Neural crest cell (in vitro differentiated cells): ENCODE data around the gene DLG5. TPM values are rescaled to one million over a fixed set of nuclear protein-coding genes. Genes with fewer than 3 reads are reported as not detected.

ENCODE experiments used
- DNase-seq: peaks from one replicate; pipeline ENCODE4 v3.0.0; 2021; ENCODE audit warnings: low read depth, mixed read lengths, low spot score
- H3K27ac Mint-ChIP-seq: one replicate; pipeline ENCODE4 v1.8.0; 2021; ENCODE audit warnings: mild to moderate bottlenecking, mixed read lengths; ENCODE audit not compliant: unreplicated experiment
- H3K27me3 Mint-ChIP-seq: 2 replicates; pipeline ENCODE4 v1.8.0; 2021; ENCODE audit warnings: low read depth, mild to moderate bottlenecking, mixed read lengths
- H3K36me3 Mint-ChIP-seq: 2 replicates; pipeline ENCODE4 v1.8.0; 2021; ENCODE audit warnings: low read depth, mild to moderate bottlenecking, mixed read lengths
- H3K4me1 Mint-ChIP-seq: 2 replicates; pipeline ENCODE4 v1.8.0; 2021; ENCODE audit warnings: mixed read lengths
- H3K4me3 Mint-ChIP-seq: one replicate; pipeline ENCODE4 v1.8.0; 2021; ENCODE audit warnings: mild to moderate bottlenecking, mixed read lengths
- H3K9me3 Mint-ChIP-seq: 2 replicates; pipeline ENCODE4 v1.8.0; 2021; ENCODE audit warnings: mixed read lengths
- CTCF ChIP-seq: fragments of 200-600 bp; sonication (generic); conservative IDR thresholded peaks from 2 replicates; pipeline ENCODE4 v1.5.0; 2021; ENCODE audit warnings: antibody characterized with exemption, mild to moderate bottlenecking
- total RNA-seq: library from RNA; stranded (reverse); gene quantifications from 2 replicates; pipeline ENCODE4 v1.2.1, GENCODE V29; 2021

DLG5 gene
- total RNA-seq, 1 donor from 2014 or later = 87.3 TPM

GRCh38 chr10:77798940-77799339, 127.6 kb downstream of the DLG5 start:
- Mint-ChIP-seq H3K4me3 (no peak overlapping the region), H3K9me3 (no peaks in the 10 kb centered on the region), H3K4me1 (peaks cover 13% of the 10 kb centered on the region), H3K27ac (no peak overlapping the region), H3K36me3 (peaks cover 5% of the 10 kb centered on the region), H3K27me3 (no peaks in the 10 kb centered on the region)
- DNase-seq = no peak
- no peak for TF ChIP-seq CTCF

- Mint-ChIP-seq H3K27ac (no peak overlapping the region), H3K4me1 (peaks cover 7% of the 10 kb centered on the region), H3K36me3 (peaks cover 4% of the 10 kb centered on the region), H3K9me3 (no peaks in the 10 kb centered on the region), H3K27me3 (no peaks in the 10 kb centered on the region), H3K4me3 (no peak overlapping the region)
- TF ChIP-seq CTCF = no peak
- no peak for DNase-seq
These were observed 130.1 kb downstream of the DLG5 start for GRCh38 chr10:77796311-77796915.

GRCh38 chr10:77795426-77796055, 131.0 kb downstream of the DLG5 start:
- Mint-ChIP-seq H3K36me3 (peaks cover 6% of the 10 kb centered on the region), H3K4me1 (no peaks in the 10 kb centered on the region), H3K4me3 (no peak overlapping the region), H3K27me3 (no peaks in the 10 kb centered on the region), H3K9me3 (no peaks in the 10 kb centered on the region), H3K27ac (no peak overlapping the region)
- DNase-seq = no peak
- TF ChIP-seq CTCF = no peak

- no peaks in the 10 kb centered on the region for H3K27me3 Mint-ChIP-seq
These were observed 132.1 kb downstream of the DLG5 start for GRCh38 chr10:77794256-77795142.

GRCh38 chr10:77793831-77794230, 132.7 kb downstream of the DLG5 start:
- Mint-ChIP-seq H3K4me3 (no peak overlapping the region), H3K36me3 (peaks cover 5% of the 10 kb centered on the region), H3K27me3 (no peaks in the 10 kb centered on the region), H3K4me1 (no peaks in the 10 kb centered on the region), H3K9me3 (no peaks in the 10 kb centered on the region), H3K27ac (no peak overlapping the region)
- no peak for TF ChIP-seq CTCF
- DNase-seq = no peak

More at GRCh38 chr10:77794256-77795142, 132.1 kb downstream of the DLG5 start:
- DNase-seq = no peak
- Mint-ChIP-seq H3K36me3 (peaks cover 6% of the 10 kb centered on the region), H3K4me3 (no peak overlapping the region), H3K9me3 (no peaks in the 10 kb centered on the region), H3K4me1 (no peaks in the 10 kb centered on the region), H3K27ac (no peak overlapping the region)
- TF ChIP-seq CTCF = no peak
